ENCODE data around the gene NFE2. TPM values are rescaled to one million over a fixed set of nuclear protein-coding genes. Genes with fewer than 3 reads are reported as not detected.
A peak's percentile ranks its signal among the peaks of the same experiment; 100 is the strongest.

Gene NFE2
- polyA plus RNA-seq, 4 donors: 0.07 to 0.30 TPM; not detected in 2

DNA sequence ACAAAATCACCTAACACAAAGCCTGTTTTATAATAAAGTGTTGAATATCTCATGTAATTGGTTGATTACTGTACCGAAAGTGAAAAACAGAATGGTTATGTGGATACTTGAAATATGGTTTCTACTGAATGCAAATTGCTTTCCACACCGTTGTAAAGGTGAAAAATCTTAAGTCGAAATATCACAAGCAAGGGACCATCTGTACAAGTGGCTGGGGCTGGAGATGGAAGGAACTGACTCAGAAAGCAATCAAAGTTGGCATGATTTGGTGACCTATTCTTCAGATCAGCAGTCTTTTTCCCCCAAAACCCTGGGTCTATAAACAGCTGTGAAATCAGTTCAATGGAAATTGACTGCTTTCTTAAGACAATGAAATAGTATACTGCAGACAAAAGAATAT, 24.4 kb downstream of the NFE2 start:
- no peaks in the 10 kb centered on the region for H3K9me3 ChIP-seq (ENCODE audit: control insufficient read depth in 2 of 2, insufficient read depth in 1 of 2, low read depth in 1 of 2, low read length in 1 of 2)
- FAIRE-seq (no peak), DNase-seq (no peak)
- WGBS, 3 donors: 79 to 89% (median 80%) methylated on average over 3 of the region's 3 CpGs
- H3K4me3 ChIP-seq (ENCODE audit: low read depth in 1 of 3, low read length in 3 of 3): no peak overlapping the region
- no peak overlapping the region for H3K27ac ChIP-seq (ENCODE audit: low read depth in 1 of 3, low read length in 2 of 3)
- no peaks in the 10 kb centered on the region for H3K27me3 ChIP-seq (ENCODE audit: control insufficient read depth in 3 of 3, insufficient read depth in 3 of 3, low read length in 3 of 3)
- peaks cover 0 to 8% (median 5%) of the 10 kb centered on the region in 3 donors for H3K4me1 ChIP-seq (ENCODE audit: control insufficient read depth in 3 of 3, insufficient read depth in 2 of 3, low read depth in 1 of 3, low read length in 2 of 3)
- peaks cover 0 to 7% (median 2%) of the 10 kb centered on the region in 3 donors for H3K36me3 ChIP-seq (ENCODE audit: control insufficient read depth in 3 of 3, insufficient read depth in 2 of 3, low read depth in 1 of 3, low read length in 3 of 3)

DNA sequence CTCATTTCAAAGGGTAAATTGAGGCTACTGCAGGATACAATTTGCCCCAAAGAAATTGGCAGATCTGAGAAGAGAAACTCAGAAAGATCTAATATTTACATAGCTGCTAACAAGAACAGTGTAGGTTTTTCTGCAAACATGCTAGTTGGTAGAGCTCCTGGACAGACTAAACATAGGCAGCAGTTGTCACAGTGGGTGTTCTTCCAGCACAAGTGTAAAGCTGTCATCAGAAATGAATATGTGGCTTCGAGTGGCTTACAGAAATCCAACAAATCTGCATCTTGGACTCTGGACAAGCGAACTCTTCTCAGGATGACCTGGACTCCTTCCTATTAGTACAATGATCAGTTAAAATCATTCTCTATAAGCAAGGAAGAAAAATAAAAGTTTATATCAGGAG, 26.8 kb downstream of the NFE2 start:
- H3K36me3 ChIP-seq (ENCODE audit: control insufficient read depth in 3 of 3, insufficient read depth in 2 of 3, low read depth in 1 of 3, low read length in 3 of 3): peaks cover 0 to 10% (median 2%) of the 10 kb centered on the region in 3 donors
- peaks cover 0 to 8% (median 5%) of the 10 kb centered on the region in 3 donors for H3K4me1 ChIP-seq (ENCODE audit: control insufficient read depth in 3 of 3, insufficient read depth in 2 of 3, low read depth in 1 of 3, low read length in 2 of 3)
- DNase-seq: no peak
- no peak for FAIRE-seq
- H3K9me3 ChIP-seq (ENCODE audit: control insufficient read depth in 2 of 2, insufficient read depth in 1 of 2, low read depth in 1 of 2, low read length in 1 of 2): no peaks in the 10 kb centered on the region
- H3K4me3 ChIP-seq (ENCODE audit: low read depth in 1 of 3, low read length in 3 of 3): no peak overlapping the region
- whole genome bisulfite sequencing, 3 donors: 79 to 92% (median 88%) methylated on average over 2 of the region's 2 CpGs
- H3K27ac ChIP-seq (ENCODE audit: low read depth in 1 of 3, low read length in 2 of 3): no peak overlapping the region
- H3K27me3 ChIP-seq (ENCODE audit: control insufficient read depth in 3 of 3, insufficient read depth in 3 of 3, low read length in 3 of 3): no peaks in the 10 kb centered on the region

DNA sequence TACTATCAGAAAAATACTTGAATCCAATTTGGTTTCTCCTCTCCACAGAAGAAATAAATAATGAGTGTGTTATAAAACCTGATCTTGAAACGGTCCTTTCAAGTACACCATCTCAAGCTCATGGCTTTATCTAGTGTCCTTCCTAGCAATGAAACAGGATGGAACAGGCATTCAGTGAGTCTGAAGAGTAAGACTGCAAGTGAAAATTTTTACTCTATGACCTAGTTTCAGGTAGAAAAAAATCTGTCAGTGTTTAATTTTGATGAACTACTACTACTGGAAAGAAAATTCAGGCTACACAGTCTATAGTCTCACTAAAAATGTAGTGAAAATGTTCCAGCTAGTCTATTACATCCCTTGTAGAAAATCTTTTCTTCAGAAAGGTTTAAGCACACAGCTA, 28.6 kb downstream of the NFE2 start:
- DNase-seq (no peak), FAIRE-seq (no peak)
- Histone ChIP-seq H3K9me3 (ENCODE audit: control insufficient read depth in 2 of 2, insufficient read depth in 1 of 2, low read depth in 1 of 2, low read length in 1 of 2) (no peaks in the 10 kb centered on the region), H3K27ac (ENCODE audit: low read depth in 1 of 3, low read length in 2 of 3) (no peak overlapping the region), H3K36me3 (ENCODE audit: control insufficient read depth in 3 of 3, insufficient read depth in 2 of 3, low read depth in 1 of 3, low read length in 3 of 3) (peaks cover 0 to 10% (median 2%) of the 10 kb centered on the region in 3 donors), H3K27me3 (ENCODE audit: control insufficient read depth in 3 of 3, insufficient read depth in 3 of 3, low read length in 3 of 3) (no peaks in the 10 kb centered on the region), H3K4me3 (ENCODE audit: low read depth in 1 of 3, low read length in 3 of 3) (no peak overlapping the region), H3K4me1 (ENCODE audit: control insufficient read depth in 3 of 3, insufficient read depth in 2 of 3, low read depth in 1 of 3, low read length in 2 of 3) (no peaks in the 10 kb centered on the region)
- WGBS, 3 donors: 27 to 57% (median 47%) methylated on average over 1 of the region's 1 CpG

DNA sequence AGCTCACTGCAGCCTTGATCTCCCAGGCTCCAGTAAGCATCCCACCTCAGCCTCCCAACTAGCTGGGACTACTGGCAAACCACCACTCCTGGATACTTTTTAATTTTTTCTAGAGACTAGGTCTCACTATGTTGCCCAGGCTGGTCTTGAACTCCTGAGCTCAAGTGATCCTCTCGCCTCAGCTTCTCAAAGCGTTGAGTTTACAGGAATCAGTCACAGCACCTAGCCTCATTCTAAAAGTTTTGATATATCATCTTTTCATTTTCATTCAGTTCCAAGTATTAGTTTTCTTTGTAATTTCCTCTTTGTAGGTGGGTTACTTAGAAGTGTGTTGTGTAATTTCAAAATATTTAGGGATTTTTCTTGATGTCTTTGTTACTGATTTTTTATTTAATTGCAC, 30.5 kb downstream of the NFE2 start:
- 84 to 91% (median 90%) methylated on average over 2 of the region's 2 CpGs for WGBS, 3 donors
- no peaks in the 10 kb centered on the region for H3K9me3 ChIP-seq (ENCODE audit: control insufficient read depth in 2 of 2, insufficient read depth in 1 of 2, low read depth in 1 of 2, low read length in 1 of 2)
- peaks cover 0 to 10% (median 2%) of the 10 kb centered on the region in 3 donors for H3K36me3 ChIP-seq (ENCODE audit: control insufficient read depth in 3 of 3, insufficient read depth in 2 of 3, low read depth in 1 of 3, low read length in 3 of 3)
- H3K27me3 ChIP-seq (ENCODE audit: control insufficient read depth in 3 of 3, insufficient read depth in 3 of 3, low read length in 3 of 3): no peaks in the 10 kb centered on the region
- DNase-seq: no peak
- H3K27ac ChIP-seq (ENCODE audit: low read depth in 1 of 3, low read length in 2 of 3): no peak overlapping the region
- H3K4me1 ChIP-seq (ENCODE audit: control insufficient read depth in 3 of 3, insufficient read depth in 2 of 3, low read depth in 1 of 3, low read length in 2 of 3): no peaks in the 10 kb centered on the region
- no peak overlapping the region for H3K4me3 ChIP-seq (ENCODE audit: low read depth in 1 of 3, low read length in 3 of 3)
- FAIRE-seq: no peak

- H3K36me3 ChIP-seq (ENCODE audit: control insufficient read depth in 3 of 3, insufficient read depth in 2 of 3, low read depth in 1 of 3, low read length in 3 of 3): peaks cover 0 to 6% (median 0%) of the 10 kb centered on the region in 3 donors
- no peak overlapping the region for H3K4me3 ChIP-seq (ENCODE audit: low read depth in 1 of 3, low read length in 3 of 3)
- H3K9me3 ChIP-seq (ENCODE audit: control insufficient read depth in 2 of 2, insufficient read depth in 1 of 2, low read depth in 1 of 2, low read length in 1 of 2): no peaks in the 10 kb centered on the region
- no peak overlapping the region for H3K27ac ChIP-seq (ENCODE audit: low read depth in 1 of 3, low read length in 2 of 3)
- H3K27me3 ChIP-seq (ENCODE audit: control insufficient read depth in 3 of 3, insufficient read depth in 3 of 3, low read length in 3 of 3): no peaks in the 10 kb centered on the region
- DNase-seq: no peak
- H3K4me1 ChIP-seq (ENCODE audit: control insufficient read depth in 3 of 3, insufficient read depth in 2 of 3, low read depth in 1 of 3, low read length in 2 of 3): peaks cover 0 to 7% (median 3%) of the 10 kb centered on the region in 3 donors
- WGBS, 3 donors: 96 to 98% (median 97%) methylated on average over 2 of the region's 2 CpGs
- FAIRE-seq: no peak
Measured at GRCh38 chr12:54266852-54267251, 34.0 kb downstream of the NFE2 start.

DNA sequence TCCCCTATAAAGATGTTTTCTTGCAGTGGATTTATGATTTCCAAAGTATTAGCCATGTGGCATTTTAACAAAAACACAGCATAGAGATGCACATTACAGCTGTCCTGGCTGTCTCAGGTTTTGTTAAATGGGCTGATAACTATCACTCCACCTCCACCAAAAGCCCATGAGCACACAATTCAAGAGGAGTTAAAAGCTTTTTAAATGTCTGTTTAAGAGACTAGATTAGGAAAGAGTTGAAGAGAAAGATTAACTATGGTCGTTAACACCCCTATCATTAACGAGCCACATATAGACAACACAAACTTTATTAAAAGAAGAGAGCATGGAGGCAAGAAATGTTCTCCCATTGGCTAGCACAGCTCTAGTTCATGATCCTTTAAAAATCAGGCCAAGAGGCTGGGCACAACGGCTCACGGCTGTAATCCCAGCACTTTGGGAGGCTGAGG, 35.4 kb downstream of the NFE2 start:
- no peak for FAIRE-seq
- no peak for DNase-seq
- Histone ChIP-seq H3K4me3 (ENCODE audit: low read depth in 1 of 3, low read length in 3 of 3) (no peak overlapping the region), H3K27ac (ENCODE audit: low read depth in 1 of 3, low read length in 2 of 3) (no peak overlapping the region), H3K36me3 (ENCODE audit: control insufficient read depth in 3 of 3, insufficient read depth in 2 of 3, low read depth in 1 of 3, low read length in 3 of 3) (peaks cover 0 to 3% (median 0%) of the 10 kb centered on the region in 3 donors), H3K4me1 (ENCODE audit: control insufficient read depth in 3 of 3, insufficient read depth in 2 of 3, low read depth in 1 of 3, low read length in 2 of 3) (peaks cover 0 to 7% (median 3%) of the 10 kb centered on the region in 3 donors), H3K27me3 (ENCODE audit: control insufficient read depth in 3 of 3, insufficient read depth in 3 of 3, low read length in 3 of 3) (no peaks in the 10 kb centered on the region), H3K9me3 (ENCODE audit: control insufficient read depth in 2 of 2, insufficient read depth in 1 of 2, low read depth in 1 of 2, low read length in 1 of 2) (no peaks in the 10 kb centered on the region)
- WGBS, 3 donors: 90 to 96% (median 92%) methylated on average over 4 of the region's 4 CpGs

DNA sequence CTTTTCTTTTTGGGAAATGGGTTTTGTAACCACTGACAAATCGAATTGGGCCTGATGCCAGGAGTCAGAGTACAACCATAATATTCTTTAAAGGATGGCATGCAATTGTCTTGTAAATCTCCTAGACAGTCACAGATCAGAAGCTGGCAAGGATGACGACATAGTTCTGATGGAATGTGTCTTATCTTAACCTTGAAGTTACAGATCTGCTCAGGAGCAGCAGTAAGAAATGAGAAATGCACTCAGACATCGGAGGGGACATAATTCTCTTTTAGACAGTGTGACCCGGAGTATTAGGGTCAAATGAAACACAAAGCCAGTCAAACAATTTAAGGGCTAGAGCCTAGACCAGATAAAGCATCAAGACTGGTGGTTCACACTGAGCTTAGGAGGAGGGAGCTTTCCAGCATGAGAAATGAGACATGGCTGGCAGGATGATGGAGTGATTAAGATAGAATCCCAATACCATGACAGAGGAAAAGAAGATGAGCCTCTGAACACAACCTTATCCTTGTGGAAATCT, 38.4 kb downstream of the NFE2 start:
- DNase-seq (peak; percentile 40 to 58), FAIRE-seq (no peak)
- Histone ChIP-seq H3K4me3 (ENCODE audit: low read depth in 1 of 3, low read length in 3 of 3) (no peak overlapping the region), H3K36me3 (ENCODE audit: control insufficient read depth in 3 of 3, insufficient read depth in 2 of 3, low read depth in 1 of 3, low read length in 3 of 3) (peaks cover 0 to under 1% (median 0%) of the 10 kb centered on the region in 3 donors), H3K27ac (ENCODE audit: low read depth in 1 of 3, low read length in 2 of 3) (no peak overlapping the region), H3K4me1 (ENCODE audit: control insufficient read depth in 3 of 3, insufficient read depth in 2 of 3, low read depth in 1 of 3, low read length in 2 of 3) (peaks cover 0 to 18% (median 12%) of the 10 kb centered on the region in 3 donors), H3K27me3 (ENCODE audit: control insufficient read depth in 3 of 3, insufficient read depth in 3 of 3, low read length in 3 of 3) (no peaks in the 10 kb centered on the region), H3K9me3 (ENCODE audit: control insufficient read depth in 2 of 2, insufficient read depth in 1 of 2, low read depth in 1 of 2, low read length in 1 of 2) (no peaks in the 10 kb centered on the region)
- WGBS, 3 donors: 18 to 40% (median 40%) methylated on average over 4 of the region's 4 CpGs

- Histone ChIP-seq H3K4me1 (ENCODE audit: control insufficient read depth in 3 of 3, insufficient read depth in 2 of 3, low read depth in 1 of 3, low read length in 2 of 3) (peaks cover 0 to 18% (median 12%) of the 10 kb centered on the region in 3 donors), H3K27me3 (ENCODE audit: control insufficient read depth in 3 of 3, insufficient read depth in 3 of 3, low read length in 3 of 3) (no peaks in the 10 kb centered on the region), H3K9me3 (ENCODE audit: control insufficient read depth in 2 of 2, insufficient read depth in 1 of 2, low read depth in 1 of 2, low read length in 1 of 2) (no peaks in the 10 kb centered on the region), H3K4me3 (ENCODE audit: low read depth in 1 of 3, low read length in 3 of 3) (no peak overlapping the region), H3K36me3 (ENCODE audit: control insufficient read depth in 3 of 3, insufficient read depth in 2 of 3, low read depth in 1 of 3, low read length in 3 of 3) (peaks cover 0 to 3% (median 2%) of the 10 kb centered on the region in 3 donors), H3K27ac (ENCODE audit: low read depth in 1 of 3, low read length in 2 of 3) (no peak overlapping the region)
- DNase-seq: no peak
- no peak for FAIRE-seq
- 67 to 76% (median 70%) methylated on average over 5 of the region's 5 CpGs for WGBS, 3 donors
Measured at GRCh38 chr12:54261815-54262402, 38.9 kb downstream of the NFE2 start.

All from small intestine (tissue), 7 donors.